ENCODE results near the gene ACVR1.

GRCh38 chr2:157725846-157726245 is 150.3 kb downstream of the ACVR1 start:
- TF ChIP-seq CTCF (IDR thresholded peaks at IDR 0.05) (no peak), EZH2phosphoT487 (IDR thresholded peaks at IDR 0.05; ENCODE audit: borderline replicate concordance, low read depth) (no peak), REST (IDR thresholded peaks at IDR 0.05; ENCODE audit: low read depth, low read length) (no peak), SIN3A (IDR thresholded peaks at IDR 0.05; ENCODE audit: borderline replicate concordance, low read depth, low read length) (no peak), EP300 (IDR thresholded peaks at IDR 0.05; ENCODE audit: borderline replicate concordance in 1 of 2, low read depth in 1 of 2, low read length in 1 of 2) (no peak), PBX3 (IDR thresholded peaks at IDR 0.05) (no peak), NFIC (IDR thresholded peaks at IDR 0.05; ENCODE audit: borderline replicate concordance) (no peak), RXRA (IDR thresholded peaks at IDR 0.05; ENCODE audit: borderline replicate concordance, low read depth) (no peak), MXI1 (IDR thresholded peaks at IDR 0.05; ENCODE audit: low read depth, low read length) (no peak)

Data from SK-N-SH (cell line).